HepG2 (cell line): ENCODE measurements around the gene PRR23C.

Experiments
- EZH2 ChIP-seq: conservative IDR thresholded peaks from 2 replicates; pipeline ENCODE4 v1.6.1; 2012; ENCODE audit warnings: mild to moderate bottlenecking, low read depth, low read length, moderate library complexity
- HMGA1 ChIP-seq: sonication (generic); formaldehyde crosslinking; conservative IDR thresholded peaks from 2 replicates; pipeline ENCODE4 v1.4.0; 2020; ENCODE audit warnings: missing genetic modification reagents

DNA sequence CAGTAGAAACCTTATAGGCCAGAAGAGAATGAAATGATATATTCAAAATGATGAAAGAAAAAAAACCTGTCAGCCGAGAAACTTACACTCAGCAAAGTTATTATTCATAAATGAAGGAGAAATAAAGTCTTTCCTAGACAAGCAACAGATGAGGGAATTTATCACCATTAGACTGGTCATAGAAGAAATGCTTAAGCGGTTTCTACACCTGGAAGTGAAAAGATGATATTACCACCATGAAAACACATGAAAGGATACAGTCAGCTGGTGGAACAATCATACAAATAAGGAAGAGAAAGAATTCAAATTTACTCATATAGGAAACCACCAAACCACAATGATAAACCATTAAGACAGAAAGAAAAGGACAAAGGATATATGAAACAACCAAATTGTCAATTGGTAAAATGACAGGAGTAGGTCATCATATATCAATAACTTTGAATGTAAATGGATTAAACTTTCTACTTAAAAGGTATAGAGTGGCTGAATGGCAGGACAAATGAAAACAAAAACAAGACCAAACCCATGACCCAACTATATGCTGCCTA is 29.9 kb upstream of the PRR23C start:
- TF ChIP-seq HMGA1 = no peak
- no peak for TF ChIP-seq EZH2
